ENCODE data around the gene VEGFC. TPM values are rescaled to one million over a fixed set of nuclear protein-coding genes. Genes with fewer than 3 reads are reported as not detected.

The VEGFC gene
- polyA plus RNA-seq, 1 of the 3 experiments (the other 2 are of a cell fraction) = 81.9 TPM

DNA sequence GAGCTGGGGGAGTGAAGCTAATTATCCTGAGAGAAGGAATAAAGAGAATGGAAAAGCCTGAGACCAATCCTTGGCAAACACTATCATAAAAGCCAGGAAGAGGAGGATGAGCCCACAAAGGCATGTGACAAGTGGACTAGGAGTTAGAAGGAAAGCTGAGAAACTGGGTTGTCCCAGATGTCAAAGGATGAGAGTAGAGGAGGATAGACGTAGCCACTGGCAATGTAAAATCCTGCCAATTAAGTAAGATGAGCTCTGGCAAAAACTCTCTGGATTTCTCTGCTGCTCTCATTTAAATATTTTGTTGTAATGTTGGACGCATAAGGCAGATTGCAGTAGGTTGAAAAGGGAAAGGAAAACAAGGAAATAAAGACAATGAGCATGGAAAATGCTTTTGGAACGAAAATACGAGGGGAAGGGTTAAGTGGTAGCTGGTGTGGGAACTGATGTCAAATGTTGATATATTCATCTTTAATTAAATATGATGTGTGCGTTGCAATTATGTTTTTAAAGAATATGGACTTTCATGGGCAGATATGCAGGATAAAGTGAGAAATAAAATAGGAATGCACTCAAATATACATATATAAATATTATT lies 14.2 kb upstream of the VEGFC start:
- POLR2A ChIA-PET = no interaction called here
- Histone ChIP-seq H4K20me1 (ENCODE audit: insufficient read depth) (no peaks in the 10 kb centered on the region), H3K9me3 (no peaks in the 10 kb centered on the region; the same call in 1 of the 2 replicates), H3F3A (replicated peaks; ENCODE audit: insufficient read depth) (peaks cover 11% of the 10 kb centered on the region), H3K4me3 (ENCODE audit: low read depth in 2 of 2, low read length in 1 of 2) (no peak overlapping the region), H3K4me2 (0 out of 2 replicates have a peak overlapping the region, but pooled peaks have one; percentile 8), H3K27ac (ENCODE audit: low read depth in 2 of 2, low read length in 1 of 2) (peak overlapping the region in 1 of 2 experiments; percentile 51; a peak in 2 of 4 replicates), H3K9me2 (no peaks in the 10 kb centered on the region), H3K9ac (no peak overlapping the region), H3K4me1 (ENCODE audit: control insufficient read depth in 1 of 2, insufficient read depth in 2 of 2, low read depth in 1 of 2, low read length in 1 of 2) (no peaks in the 10 kb centered on the region; a peak in 1 of 4 replicates), H2AFZ (ENCODE audit: low read depth) (no peak overlapping the region), H3K79me2 (ENCODE audit: insufficient read depth) (no peaks in the 10 kb centered on the region), H3K27me3 (ENCODE audit: insufficient read depth) (no peaks in the 10 kb centered on the region), H3K36me3 (replicated peaks in 1 of 2; ENCODE audit: control insufficient read depth in 1 of 2, insufficient read depth in 2 of 2, low read length in 1 of 2) (peaks cover 0 to 3% of the 10 kb centered on the region in 2 experiments)
- no peak for TF ChIP-seq FOXJ3 (CRISPR knock-in tag; IDR thresholded peaks at IDR 0.05)
- TF ChIP-seq MEF2A (IDR thresholded peaks at IDR 0.05; ENCODE audit: borderline replicate concordance, low read depth) = no peak
- TF ChIP-seq FOXM1 (IDR thresholded peaks at IDR 0.05; ENCODE audit: low read depth) = no peak
- no peak for TF ChIP-seq TCF12 (IDR thresholded peaks at IDR 0.05)
- TF ChIP-seq, protein P1, sequence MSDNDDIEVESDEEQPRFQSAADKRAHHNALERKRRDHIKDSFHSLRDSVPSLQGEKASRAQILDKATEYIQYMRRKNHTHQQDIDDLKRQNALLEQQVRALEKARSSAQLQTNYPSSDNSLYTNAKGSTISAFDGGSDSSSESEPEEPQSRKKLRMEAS (IDR thresholded peaks at IDR 0.05; ENCODE audit: low read depth) = no peak
- no peak for TF ChIP-seq YY1 (IDR thresholded peaks at IDR 0.05; ENCODE audit: low read depth)
- TF ChIP-seq RCOR1 (IDR thresholded peaks at IDR 0.05; ENCODE audit: low read length) = no peak
- TF ChIP-seq EP300 (IDR thresholded peaks at IDR 0.05; ENCODE audit: borderline replicate concordance in 1 of 2, low read depth in 1 of 2, low read length in 1 of 2) = no peak
- no peak for TF ChIP-seq FOSL2 (IDR thresholded peaks at IDR 0.05; ENCODE audit: borderline replicate concordance, low read depth)
- TF ChIP-seq SIN3A (IDR thresholded peaks at IDR 0.05; ENCODE audit: borderline replicate concordance, low read depth, low read length) = no peak
- TF ChIP-seq, protein P2, sequence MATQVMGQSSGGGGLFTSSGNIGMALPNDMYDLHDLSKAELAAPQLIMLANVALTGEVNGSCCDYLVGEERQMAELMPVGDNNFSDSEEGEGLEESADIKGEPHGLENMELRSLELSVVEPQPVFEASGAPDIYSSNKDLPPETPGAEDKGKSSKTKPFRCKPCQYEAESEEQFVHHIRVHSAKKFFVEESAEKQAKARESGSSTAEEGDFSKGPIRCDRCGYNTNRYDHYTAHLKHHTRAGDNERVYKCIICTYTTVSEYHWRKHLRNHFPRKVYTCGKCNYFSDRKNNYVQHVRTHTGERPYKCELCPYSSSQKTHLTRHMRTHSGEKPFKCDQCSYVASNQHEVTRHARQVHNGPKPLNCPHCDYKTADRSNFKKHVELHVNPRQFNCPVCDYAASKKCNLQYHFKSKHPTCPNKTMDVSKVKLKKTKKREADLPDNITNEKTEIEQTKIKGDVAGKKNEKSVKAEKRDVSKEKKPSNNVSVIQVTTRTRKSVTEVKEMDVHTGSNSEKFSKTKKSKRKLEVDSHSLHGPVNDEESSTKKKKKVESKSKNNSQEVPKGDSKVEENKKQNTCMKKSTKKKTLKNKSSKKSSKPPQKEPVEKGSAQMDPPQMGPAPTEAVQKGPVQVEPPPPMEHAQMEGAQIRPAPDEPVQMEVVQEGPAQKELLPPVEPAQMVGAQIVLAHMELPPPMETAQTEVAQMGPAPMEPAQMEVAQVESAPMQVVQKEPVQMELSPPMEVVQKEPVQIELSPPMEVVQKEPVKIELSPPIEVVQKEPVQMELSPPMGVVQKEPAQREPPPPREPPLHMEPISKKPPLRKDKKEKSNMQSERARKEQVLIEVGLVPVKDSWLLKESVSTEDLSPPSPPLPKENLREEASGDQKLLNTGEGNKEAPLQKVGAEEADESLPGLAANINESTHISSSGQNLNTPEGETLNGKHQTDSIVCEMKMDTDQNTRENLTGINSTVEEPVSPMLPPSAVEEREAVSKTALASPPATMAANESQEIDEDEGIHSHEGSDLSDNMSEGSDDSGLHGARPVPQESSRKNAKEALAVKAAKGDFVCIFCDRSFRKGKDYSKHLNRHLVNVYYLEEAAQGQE (IDR thresholded peaks at IDR 0.05; ENCODE audit: low read depth, low read length) = no peak
- TF ChIP-seq JUND (IDR thresholded peaks at IDR 0.05) = no peak
- TF ChIP-seq RAD21 (IDR thresholded peaks at IDR 0.05; ENCODE audit: low read length) = no peak
- no peak for TF ChIP-seq GATA2 (CRISPR knock-in tag; IDR thresholded peaks at IDR 0.05)
- TF ChIP-seq, protein P3, sequence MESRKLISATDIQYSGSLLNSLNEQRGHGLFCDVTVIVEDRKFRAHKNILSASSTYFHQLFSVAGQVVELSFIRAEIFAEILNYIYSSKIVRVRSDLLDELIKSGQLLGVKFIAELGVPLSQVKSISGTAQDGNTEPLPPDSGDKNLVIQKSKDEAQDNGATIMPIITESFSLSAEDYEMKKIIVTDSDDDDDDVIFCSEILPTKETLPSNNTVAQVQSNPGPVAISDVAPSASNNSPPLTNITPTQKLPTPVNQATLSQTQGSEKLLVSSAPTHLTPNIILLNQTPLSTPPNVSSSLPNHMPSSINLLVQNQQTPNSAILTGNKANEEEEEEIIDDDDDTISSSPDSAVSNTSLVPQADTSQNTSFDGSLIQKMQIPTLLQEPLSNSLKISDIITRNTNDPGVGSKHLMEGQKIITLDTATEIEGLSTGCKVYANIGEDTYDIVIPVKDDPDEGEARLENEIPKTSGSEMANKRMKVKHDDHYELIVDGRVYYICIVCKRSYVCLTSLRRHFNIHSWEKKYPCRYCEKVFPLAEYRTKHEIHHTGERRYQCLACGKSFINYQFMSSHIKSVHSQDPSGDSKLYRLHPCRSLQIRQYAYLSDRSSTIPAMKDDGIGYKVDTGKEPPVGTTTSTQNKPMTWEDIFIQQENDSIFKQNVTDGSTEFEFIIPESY (IDR thresholded peaks at IDR 0.05; ENCODE audit: borderline replicate concordance, low read depth) = no peak
- no peak for TF ChIP-seq RFX5 (IDR thresholded peaks at IDR 0.05; ENCODE audit: low read length)
- TF ChIP-seq, protein P4, sequence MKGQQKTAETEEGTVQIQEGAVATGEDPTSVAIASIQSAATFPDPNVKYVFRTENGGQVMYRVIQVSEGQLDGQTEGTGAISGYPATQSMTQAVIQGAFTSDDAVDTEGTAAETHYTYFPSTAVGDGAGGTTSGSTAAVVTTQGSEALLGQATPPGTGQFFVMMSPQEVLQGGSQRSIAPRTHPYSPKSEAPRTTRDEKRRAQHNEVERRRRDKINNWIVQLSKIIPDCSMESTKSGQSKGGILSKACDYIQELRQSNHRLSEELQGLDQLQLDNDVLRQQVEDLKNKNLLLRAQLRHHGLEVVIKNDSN (IDR thresholded peaks at IDR 0.05; ENCODE audit: borderline replicate concordance, low read depth) = no peak
- TF ChIP-seq RXRA (IDR thresholded peaks at IDR 0.05; ENCODE audit: borderline replicate concordance, low read depth) = no peak
- WGBS (ENCODE audit: low lambda C conversion rate) = 46% methylated on average over 5 of the region's 5 CpGs
- CTCF ChIA-PET = no interaction called here
- DNase-seq = no peak

Measured in SK-N-SH (cell line).